KMS-11 (cell line): ENCODE data around the gene LRRFIP1.

ENCODE experiments used
- H2AFZ ChIP-seq: fragments of 200-600 bp; sonication (generic); 2 replicates; pipeline ENCODE4 v1.6.1; 2016; ENCODE audit warnings: antibody characterized with exemption, mixed run types, low read depth
- H3K27ac ChIP-seq: fragments of 200-600 bp; sonication (generic); 2 replicates; pipeline ENCODE4 v1.6.1; 2016; ENCODE audit warnings: mild to moderate bottlenecking, mixed run types
- H3K27me3 ChIP-seq: fragments of 200-600 bp; sonication (generic); 2 replicates; pipeline ENCODE4 v1.6.1; 2017; ENCODE audit warnings: mild to moderate bottlenecking, low read depth, mixed run types, moderate library complexity; ENCODE audit not compliant: insufficient read depth
- H3K36me3 ChIP-seq: fragments of 200-600 bp; sonication (generic); 2 replicates; pipeline ENCODE4 v1.6.1; 2017; ENCODE audit warnings: mild to moderate bottlenecking, mixed run types; ENCODE audit not compliant: insufficient read depth
- H3K4me1 ChIP-seq: fragments of 200-600 bp; sonication (generic); 2 replicates; pipeline ENCODE4 v1.6.1; 2016; ENCODE audit warnings: mild to moderate bottlenecking, low read depth, mixed run types; ENCODE audit not compliant: poor library complexity, severe bottlenecking
- H3K4me2 ChIP-seq: fragments of 200-600 bp; sonication (generic); 2 replicates; pipeline ENCODE4 v1.7.0; 2016; ENCODE audit warnings: mild to moderate bottlenecking, mixed run types
- H3K4me3 ChIP-seq: fragments of 200-600 bp; sonication (generic); IDR thresholded peaks from 2 replicates; pipeline ENCODE4 v1.6.1; 2017; ENCODE audit warnings: low read depth, low read length, mixed read lengths; ENCODE audit not compliant: insufficient read depth
- H3K79me2 ChIP-seq: fragments of 200-600 bp; sonication (generic); 2 replicates; pipeline ENCODE4 v1.6.1; 2016; ENCODE audit warnings: low read depth, mixed run types; ENCODE audit not compliant: insufficient read depth
- H3K9ac ChIP-seq: fragments of 200-600 bp; sonication (generic); 2 replicates; pipeline ENCODE4 v1.6.1; 2016; ENCODE audit warnings: mild to moderate bottlenecking, mixed run types
- H4K20me1 ChIP-seq: fragments of 200-600 bp; sonication (generic); 2 replicates; pipeline ENCODE4 v1.6.1; 2016; ENCODE audit warnings: mild to moderate bottlenecking, mixed run types; ENCODE audit not compliant: insufficient read depth
- TF ChIP-seq, protein P1 (sequence below): fragments of 200-600 bp; sonication (generic); conservative IDR thresholded peaks from 2 replicates; pipeline ENCODE4 v1.6.1; 2017; ENCODE audit warnings: low read depth, mild to moderate bottlenecking, antibody characterized with exemption, low read length, moderate library complexity, mixed read lengths

The LRRFIP1 gene

DNA sequence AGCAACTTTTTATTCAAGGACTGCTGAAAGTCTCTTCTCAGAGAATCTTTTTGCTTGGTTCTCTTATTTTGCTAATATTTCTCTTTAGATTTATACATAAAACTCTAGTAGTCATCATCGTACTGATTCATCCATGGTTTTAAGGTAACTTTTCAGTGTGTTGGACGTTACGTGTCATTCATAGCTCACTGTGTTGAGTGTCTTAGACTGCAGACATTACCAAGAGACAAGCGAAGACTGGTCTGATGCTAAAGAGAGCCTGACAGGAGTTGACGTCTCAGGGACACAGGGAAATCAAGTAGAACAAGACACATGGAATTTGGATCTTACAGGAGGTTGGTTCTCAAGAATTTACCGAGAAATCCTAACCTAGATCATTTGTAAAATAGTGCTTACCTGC lies 196.7 kb downstream of the LRRFIP1 start:
- Histone ChIP-seq H3K27ac (no peak overlapping the region), H3K4me1 (no peaks in the 10 kb centered on the region), H3K4me2 (no peak overlapping the region), H3K36me3 (no peaks in the 10 kb centered on the region), H2AFZ (no peak overlapping the region), H3K9ac (no peak overlapping the region), H4K20me1 (no peaks in the 10 kb centered on the region), H3K27me3 (no peaks in the 10 kb centered on the region), H3K79me2 (no peaks in the 10 kb centered on the region), H3K4me3 (no peak overlapping the region)
- TF ChIP-seq, protein P1, sequence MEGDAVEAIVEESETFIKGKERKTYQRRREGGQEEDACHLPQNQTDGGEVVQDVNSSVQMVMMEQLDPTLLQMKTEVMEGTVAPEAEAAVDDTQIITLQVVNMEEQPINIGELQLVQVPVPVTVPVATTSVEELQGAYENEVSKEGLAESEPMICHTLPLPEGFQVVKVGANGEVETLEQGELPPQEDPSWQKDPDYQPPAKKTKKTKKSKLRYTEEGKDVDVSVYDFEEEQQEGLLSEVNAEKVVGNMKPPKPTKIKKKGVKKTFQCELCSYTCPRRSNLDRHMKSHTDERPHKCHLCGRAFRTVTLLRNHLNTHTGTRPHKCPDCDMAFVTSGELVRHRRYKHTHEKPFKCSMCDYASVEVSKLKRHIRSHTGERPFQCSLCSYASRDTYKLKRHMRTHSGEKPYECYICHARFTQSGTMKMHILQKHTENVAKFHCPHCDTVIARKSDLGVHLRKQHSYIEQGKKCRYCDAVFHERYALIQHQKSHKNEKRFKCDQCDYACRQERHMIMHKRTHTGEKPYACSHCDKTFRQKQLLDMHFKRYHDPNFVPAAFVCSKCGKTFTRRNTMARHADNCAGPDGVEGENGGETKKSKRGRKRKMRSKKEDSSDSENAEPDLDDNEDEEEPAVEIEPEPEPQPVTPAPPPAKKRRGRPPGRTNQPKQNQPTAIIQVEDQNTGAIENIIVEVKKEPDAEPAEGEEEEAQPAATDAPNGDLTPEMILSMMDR, result no peak

DNA sequence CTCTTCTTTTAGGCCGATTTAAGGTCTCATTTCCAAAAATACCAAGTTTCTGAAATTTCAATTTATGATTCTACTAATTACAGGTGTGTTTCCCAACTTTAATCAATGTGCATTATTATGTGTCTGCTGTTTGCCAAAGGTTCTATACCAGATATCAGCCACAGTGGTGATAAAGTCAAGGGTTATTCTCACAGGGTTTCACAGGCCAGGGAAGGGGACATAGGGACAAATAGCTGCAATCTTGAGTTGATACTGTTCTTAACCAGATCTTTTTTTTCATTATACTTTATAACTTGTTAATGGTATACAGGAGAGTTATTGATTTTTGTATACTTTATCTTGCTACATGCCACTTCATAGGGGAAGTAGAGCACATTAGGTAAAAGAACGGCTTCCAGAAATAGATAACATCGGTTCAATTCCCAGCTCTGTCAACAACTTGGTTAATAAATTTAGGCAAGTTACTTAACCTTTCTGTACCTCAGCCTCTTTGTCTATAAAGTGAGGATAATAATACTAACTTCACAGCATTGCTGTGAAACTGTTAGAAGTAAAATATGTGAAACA lies 200.1 kb downstream of the LRRFIP1 start:
- no peak overlapping the region for H3K4me3 ChIP-seq
- H4K20me1 ChIP-seq, result no peaks in the 10 kb centered on the region
- no peak overlapping the region for H2AFZ ChIP-seq
- no peak overlapping the region for H3K9ac ChIP-seq
- TF ChIP-seq, protein P1, result no peak
- no peaks in the 10 kb centered on the region for H3K27me3 ChIP-seq
- H3K4me2 ChIP-seq, result no peak overlapping the region
- H3K4me1 ChIP-seq, result no peaks in the 10 kb centered on the region
- no peak overlapping the region for H3K27ac ChIP-seq
- no peaks in the 10 kb centered on the region for H3K79me2 ChIP-seq
- no peaks in the 10 kb centered on the region for H3K36me3 ChIP-seq
